ENCODE data around the gene ITGB4.
"Not testable (repeated sequence)": the region's sequence is repeated elsewhere in the genome, so short reads cannot be mapped to it uniquely, and the experiment has no call there.

Gene ITGB4

DNA sequence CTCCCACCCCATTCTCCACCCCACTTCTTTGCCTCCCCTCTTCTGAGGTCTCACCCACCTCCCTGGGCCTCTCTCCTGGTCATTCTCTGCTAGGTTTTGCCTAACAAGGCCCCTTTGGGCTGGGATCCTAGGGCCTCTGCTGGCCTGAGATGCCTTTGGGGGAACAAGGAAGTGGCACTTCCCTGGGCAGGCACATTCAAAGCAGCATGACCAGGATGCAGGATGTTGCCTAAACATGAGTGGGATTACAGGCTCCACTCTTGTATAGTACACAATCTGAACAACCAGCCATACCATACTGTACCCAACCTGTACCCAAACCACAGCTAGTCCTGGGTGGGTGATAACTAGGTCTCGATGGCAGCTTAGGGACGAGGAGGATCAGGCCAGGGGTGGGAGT lies 34.7 kb downstream of the ITGB4 start:
- FAIRE-seq (no peak), DNase-seq (ENCODE audit: insufficient read length, low spot score) (no peak)
- TF ChIP-seq, protein P1, sequence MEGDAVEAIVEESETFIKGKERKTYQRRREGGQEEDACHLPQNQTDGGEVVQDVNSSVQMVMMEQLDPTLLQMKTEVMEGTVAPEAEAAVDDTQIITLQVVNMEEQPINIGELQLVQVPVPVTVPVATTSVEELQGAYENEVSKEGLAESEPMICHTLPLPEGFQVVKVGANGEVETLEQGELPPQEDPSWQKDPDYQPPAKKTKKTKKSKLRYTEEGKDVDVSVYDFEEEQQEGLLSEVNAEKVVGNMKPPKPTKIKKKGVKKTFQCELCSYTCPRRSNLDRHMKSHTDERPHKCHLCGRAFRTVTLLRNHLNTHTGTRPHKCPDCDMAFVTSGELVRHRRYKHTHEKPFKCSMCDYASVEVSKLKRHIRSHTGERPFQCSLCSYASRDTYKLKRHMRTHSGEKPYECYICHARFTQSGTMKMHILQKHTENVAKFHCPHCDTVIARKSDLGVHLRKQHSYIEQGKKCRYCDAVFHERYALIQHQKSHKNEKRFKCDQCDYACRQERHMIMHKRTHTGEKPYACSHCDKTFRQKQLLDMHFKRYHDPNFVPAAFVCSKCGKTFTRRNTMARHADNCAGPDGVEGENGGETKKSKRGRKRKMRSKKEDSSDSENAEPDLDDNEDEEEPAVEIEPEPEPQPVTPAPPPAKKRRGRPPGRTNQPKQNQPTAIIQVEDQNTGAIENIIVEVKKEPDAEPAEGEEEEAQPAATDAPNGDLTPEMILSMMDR (IDR thresholded peaks at IDR 0.05; ENCODE audit: insufficient read depth, missing control alignments) = no peak

DNA sequence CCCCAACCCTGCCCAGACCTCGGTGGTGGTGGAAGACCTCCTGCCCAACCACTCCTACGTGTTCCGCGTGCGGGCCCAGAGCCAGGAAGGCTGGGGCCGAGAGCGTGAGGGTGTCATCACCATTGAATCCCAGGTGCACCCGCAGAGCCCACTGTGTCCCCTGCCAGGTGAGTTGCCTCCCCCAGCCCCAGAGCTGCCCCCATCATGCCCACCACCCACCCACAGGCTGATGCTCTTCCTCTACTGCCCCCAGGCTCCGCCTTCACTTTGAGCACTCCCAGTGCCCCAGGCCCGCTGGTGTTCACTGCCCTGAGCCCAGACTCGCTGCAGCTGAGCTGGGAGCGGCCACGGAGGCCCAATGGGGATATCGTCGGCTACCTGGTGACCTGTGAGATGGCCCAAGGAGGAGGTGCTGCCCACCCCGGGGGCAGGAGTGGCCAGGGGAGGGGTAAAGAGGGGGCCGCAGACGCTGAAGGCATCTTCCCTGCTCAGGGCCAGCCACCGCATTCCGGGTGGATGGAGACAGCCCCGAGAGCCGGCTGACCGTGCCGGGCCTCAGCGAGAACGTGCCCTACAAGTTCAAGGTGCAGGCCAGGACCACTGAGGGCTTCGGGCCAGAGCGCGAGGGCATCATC lies 35.3 kb downstream of the ITGB4 start:
- TF ChIP-seq, protein P1 (IDR thresholded peaks at IDR 0.05; ENCODE audit: insufficient read depth, missing control alignments) = no peak
- no peak for DNase-seq (ENCODE audit: insufficient read length, low spot score)
- no peak for FAIRE-seq

DNA sequence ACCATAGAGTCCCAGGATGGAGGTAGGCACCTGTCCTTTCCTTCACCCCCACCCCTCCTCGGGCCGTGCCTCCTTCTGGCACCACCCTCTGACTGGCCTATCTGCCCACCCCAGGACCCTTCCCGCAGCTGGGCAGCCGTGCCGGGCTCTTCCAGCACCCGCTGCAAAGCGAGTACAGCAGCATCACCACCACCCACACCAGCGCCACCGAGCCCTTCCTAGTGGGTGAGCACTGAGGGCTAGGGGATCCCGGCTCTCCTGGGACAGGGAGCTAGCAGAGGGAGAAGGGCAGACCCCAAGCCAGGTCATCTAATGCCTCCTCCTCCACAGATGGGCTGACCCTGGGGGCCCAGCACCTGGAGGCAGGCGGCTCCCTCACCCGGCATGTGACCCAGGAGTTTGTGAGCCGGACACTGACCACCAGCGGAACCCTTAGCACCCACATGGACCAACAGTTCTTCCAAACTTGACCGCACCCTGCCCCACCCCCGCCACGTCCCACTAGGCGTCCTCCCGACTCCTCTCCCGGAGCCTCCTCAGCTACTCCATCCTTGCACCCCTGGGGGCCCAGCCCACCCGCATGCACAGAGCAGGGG lies 35.9 kb downstream of the ITGB4 start:
- no peak for FAIRE-seq
- DNase-seq (ENCODE audit: insufficient read length, low spot score) = no peak
- TF ChIP-seq, protein P1 (IDR thresholded peaks at IDR 0.05; ENCODE audit: insufficient read depth, missing control alignments) = no peak

DNA sequence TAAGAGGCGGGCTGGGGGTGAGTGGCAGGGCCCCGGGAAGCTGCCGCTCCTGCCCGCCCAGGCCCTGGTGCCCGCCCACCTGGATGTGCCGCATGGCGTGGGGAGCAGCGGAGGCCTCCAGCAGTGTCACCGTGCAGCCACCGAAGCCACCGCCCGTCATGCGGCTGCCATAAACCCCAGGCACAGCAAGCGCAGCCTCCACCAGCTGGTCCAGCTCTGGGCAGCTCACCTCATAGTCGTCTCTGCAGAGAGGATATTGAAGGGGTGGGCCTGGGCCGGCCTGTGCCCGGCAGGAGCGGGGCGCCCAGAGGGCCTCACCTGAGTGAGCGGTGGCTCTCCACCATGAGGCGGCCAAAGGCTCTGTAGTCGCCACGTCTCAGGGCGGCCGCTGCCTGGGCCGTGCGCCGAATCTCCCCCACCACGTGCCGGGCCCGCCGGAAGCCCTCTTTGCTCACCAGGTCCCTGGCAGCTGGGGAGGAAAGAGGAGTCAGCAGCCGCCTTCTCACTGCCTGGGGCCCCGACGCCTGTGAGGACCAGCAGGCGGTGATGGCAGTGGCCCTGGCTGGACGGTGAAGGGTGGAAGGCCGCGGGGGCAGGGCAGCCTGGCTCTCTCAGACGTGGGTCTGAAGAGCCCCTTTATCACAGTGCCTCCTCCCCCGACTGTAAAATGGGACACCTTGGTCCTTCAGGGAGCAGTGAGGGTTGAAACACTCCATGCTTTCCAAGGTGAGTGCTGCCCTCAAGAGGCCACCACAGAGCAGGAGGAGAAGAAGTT lies 37.1 kb downstream of the ITGB4 start:
- no peak for DNase-seq (ENCODE audit: insufficient read length, low spot score)
- no peak for FAIRE-seq
- TF ChIP-seq, protein P1 (IDR thresholded peaks at IDR 0.05; ENCODE audit: insufficient read depth, missing control alignments) = no peak

DNA sequence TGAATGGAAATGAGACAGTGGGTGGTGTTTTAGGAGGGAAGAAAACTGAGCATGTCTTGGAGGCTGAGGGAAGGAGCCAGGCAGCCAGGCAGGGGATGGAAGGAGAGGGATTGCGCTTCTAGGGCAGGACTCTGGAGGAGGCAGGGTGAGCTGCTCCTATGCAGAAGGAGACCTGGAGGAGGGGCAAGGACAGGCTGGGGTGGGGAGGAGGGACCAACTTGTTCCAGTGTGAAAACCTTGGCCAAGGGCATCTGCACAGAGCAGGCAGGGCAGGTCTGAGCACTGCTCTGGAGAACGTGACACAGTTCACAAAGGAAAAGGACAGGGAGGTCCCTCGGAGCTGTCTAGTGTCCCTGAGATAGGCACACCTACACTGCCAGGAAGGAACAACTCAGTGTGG lies 38.2 kb downstream of the ITGB4 start:
- DNase-seq (ENCODE audit: insufficient read length, low spot score) = no peak
- FAIRE-seq = no peak
- TF ChIP-seq, protein P1 (IDR thresholded peaks at IDR 0.05; ENCODE audit: insufficient read depth, missing control alignments) = no peak

DNA sequence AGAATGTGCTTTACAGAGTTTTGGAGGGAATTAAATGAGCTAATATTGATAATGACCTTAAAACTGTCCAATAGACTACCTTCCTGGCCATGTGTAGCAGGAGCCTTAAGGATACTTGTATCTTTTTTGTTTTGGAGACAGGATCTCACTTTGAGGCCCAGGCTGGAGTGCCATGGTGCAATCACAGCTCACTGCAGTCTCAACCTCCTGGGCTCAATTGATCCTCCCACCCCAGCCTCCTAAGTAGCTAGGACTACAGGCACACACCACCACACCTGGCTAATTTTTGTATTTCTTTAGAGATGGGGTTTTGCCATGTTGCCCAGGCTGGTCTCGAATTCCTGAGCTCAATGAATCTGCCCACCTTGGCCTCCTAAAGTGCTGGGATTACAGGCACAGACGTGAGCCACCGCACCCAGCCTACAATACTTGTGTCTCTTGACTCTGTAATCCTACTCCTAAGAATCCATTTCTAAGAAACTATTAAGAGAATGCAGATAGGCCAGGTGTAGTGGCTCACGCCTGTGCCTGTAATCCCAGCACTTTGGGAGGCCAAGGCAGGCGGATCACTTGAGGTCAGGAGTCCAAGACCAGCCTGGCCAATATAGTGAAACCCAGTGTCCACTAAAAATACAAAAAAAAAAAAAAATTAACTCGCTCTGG lies 38.9 kb downstream of the ITGB4 start:
- FAIRE-seq; DNase-seq (ENCODE audit: insufficient read length, low spot score): not testable (repeated sequence)

DNA sequence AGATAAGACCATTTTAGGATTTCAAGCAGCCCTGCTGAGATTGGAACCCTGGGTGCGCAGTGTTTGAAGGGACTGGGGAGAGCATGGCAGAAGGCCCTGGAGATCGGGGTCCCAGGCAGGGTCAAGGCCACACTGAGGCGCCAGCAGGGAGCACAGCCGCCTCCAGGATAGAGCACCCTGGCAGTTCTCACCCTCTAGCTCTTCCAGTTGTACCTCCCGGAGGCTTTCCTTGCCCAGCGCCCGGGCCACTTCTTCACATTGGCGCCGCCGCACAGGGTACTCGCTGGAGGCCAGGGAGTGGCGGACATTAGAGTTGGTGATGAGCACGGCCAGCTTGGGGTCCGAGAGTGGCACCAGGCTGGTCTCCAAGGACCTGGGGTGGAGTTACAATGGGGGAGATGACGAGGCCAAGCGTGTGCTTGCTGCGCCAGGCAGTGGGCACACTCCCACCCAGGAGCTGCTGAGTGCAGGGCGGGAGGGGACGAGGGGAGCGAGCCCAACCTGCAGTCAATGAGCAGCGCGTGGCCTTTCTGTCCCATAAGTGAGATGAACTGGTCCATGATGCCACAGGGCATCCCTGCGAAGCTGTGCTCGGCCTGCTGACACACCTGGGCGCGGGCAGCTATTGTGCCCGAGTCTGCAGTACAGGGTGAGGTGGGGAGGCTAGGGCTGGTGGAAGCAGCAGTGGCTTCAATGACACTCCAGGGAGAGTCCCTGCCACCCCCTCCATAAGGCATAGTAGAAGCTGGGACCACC lies 41.4 kb downstream of the ITGB4 start:
- DNase-seq (ENCODE audit: insufficient read length, low spot score) (no peak), FAIRE-seq (no peak)
- TF ChIP-seq, protein P1 (IDR thresholded peaks at IDR 0.05; ENCODE audit: insufficient read depth, missing control alignments) = no peak
